ENCODE measurements around the gene ECSCR.
"Not testable (repeated sequence)": the region's sequence is repeated elsewhere in the genome, so short reads cannot be mapped to it uniquely, and the experiment has no call there.

The ECSCR gene

DNA sequence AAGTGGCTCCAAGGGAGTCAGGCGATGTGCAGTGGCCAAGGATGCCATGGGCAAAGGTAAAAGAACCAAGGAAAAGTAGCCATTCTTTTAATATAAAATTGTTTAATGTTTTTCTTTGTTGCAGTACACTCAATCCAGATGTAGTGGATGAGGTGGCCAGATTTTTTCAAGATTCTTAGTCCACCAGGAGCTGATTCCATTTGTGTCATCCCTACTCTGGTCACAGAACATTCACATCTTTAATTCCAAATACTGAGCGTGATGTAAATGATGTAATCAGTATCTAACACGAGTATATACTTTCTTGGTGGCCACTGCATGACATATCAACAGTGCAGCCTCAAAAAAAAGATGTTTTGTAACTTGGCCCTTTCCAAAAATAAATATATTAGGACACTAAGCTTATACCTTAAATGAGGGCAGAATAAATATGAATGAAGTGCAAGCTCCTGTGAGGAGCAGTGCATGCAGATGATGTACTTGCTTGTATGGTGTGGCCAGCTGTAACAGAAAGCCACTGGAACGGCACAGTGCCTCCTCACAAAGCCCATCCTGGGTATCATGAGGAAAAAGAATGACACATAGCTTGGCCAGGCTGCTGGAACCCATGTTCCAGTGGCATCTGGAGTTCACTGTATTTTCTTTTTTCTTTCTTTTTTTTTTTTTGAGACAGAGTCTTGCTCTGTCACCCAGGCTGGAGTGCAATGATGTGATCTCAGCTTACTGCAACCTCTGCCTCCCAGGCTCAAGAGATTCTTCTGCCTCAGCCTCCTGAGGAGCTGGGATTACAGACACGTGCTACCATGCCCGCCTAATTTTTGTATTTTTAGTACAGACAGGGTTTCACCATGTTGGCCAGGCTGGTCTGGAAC is 52.2 kb downstream of the ECSCR start:
- no peak for DNase-seq

DNA sequence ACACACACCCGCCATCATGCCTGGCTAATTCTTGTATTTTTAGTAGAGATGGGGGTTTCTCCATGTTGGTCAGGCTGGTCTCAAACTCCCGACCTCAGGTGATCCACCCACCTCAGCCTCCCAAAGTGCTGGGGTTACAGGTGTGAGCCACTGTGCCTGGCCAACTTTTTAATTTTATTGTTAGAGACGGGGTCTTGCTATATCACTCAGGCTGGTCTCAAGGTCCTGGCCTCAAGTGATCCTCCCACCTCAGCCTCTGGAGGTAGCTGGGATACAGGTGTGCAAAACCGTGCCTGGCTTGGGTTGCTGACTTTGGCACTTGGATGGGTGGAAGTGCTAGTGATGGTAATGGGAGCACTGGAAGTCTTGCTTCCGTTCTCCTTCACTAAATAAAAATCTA is 53.4 kb downstream of the ECSCR start:
- not testable (repeated sequence) for DNase-seq

GRCh38 chr5:139408191-139408590 is 54.4 kb downstream of the ECSCR start:
- no peak for DNase-seq

- DNase-seq: peak; percentile 77
These were observed 55.0 kb downstream of the ECSCR start for GRCh38 chr5:139407517-139407916.

DNA sequence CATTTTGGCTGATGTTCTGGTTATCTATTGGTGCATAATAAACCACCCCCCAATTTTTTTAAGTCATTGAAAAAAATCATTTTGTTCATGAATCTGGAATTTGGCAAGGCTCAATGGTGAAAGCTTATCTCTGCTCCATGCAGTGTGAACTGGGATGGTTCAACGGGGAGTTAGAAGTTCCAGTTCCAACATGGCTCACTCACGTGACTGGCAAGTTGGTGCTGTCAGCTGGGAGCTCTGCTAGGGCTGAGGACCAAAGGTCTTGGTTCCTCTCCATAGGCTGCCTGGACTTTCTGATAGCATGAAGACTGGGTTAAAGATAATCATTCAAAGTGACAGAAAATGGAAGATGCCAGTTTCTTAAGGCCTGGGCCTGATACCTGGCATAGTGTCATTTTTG is 55.6 kb downstream of the ECSCR start:
- no peak for DNase-seq

DNA sequence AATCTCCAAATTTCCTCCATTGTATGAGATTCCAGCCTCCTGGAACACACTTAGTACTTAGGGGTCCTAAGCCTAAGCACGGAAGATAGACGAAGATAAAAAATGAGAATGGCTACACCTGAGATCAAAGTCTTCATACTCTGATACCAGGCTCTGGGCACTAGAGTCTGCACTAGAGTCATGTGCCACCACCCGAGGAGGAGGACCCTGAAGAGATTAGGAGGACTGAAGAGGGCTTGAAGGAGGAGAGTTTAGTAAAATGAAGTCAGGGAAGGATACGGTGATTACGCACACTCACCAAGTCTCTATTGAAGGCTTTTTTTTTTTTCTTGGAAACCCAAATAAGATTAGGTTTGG is 58.1 kb downstream of the ECSCR start:
- DNase-seq: no peak

GRCh38 chr5:139403787-139404483 is 58.6 kb downstream of the ECSCR start, which contains the start of gene SPATA24:
Gene SPATA24 (minus strand): TSS chr5:139404089. CDS start chr5:139404060, 29 bp downstream.
- DNase-seq: peak; percentile 98

GRCh38 chr5:139403418-139403786 is 59.1 kb downstream of the ECSCR start:
- DNase-seq: peak; percentile 32

DNA sequence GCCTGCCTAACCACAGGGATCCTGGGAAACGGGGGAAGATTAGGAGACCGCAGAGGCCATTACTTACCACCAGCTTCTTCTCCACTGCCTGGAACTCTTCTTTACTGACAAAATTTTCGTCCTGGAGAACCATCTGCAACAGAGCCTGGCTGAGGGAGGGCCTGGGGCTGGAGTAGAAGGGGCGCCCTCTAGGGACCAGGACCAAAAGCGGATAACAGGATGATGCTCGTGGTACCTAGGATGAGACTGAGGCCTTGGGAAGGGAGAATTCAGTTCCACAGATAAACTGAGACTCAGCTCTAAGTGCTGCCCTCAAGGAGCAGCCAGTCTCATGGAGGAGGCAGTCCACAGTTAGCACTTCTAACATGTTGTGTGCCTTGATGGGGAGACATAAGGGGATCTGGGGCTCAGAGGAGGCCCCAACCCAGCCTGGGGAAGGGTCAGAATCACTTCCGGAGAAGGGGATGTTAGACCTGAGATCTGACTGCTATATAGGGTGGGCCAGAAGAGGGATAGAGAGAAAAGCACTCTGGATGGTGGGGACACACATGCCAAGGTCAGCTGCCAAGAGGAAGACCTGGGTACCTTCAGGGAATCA is 59.9 kb downstream of the ECSCR start:
- peak; percentile 27 for DNase-seq

DNA sequence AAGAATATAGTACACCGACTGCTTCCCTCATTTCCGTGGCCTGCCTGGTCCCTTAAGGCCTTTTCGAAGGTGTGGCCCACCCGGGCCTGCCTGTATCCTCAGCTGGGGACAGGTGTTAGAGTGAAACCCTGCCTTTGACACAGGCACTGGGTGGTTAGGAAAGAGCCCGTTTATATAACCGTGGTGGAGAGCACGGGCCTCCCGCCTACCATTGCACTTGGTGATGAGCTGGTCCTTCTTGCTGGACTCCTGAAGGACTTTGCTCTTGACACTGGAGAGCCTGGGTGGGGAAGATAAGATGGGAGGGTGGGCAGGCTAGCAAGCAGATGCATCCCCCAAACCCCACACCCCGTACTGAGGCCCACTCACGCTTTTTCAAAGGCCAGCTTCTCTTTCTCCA is 61.0 kb downstream of the ECSCR start:
- no peak for DNase-seq

DNA sequence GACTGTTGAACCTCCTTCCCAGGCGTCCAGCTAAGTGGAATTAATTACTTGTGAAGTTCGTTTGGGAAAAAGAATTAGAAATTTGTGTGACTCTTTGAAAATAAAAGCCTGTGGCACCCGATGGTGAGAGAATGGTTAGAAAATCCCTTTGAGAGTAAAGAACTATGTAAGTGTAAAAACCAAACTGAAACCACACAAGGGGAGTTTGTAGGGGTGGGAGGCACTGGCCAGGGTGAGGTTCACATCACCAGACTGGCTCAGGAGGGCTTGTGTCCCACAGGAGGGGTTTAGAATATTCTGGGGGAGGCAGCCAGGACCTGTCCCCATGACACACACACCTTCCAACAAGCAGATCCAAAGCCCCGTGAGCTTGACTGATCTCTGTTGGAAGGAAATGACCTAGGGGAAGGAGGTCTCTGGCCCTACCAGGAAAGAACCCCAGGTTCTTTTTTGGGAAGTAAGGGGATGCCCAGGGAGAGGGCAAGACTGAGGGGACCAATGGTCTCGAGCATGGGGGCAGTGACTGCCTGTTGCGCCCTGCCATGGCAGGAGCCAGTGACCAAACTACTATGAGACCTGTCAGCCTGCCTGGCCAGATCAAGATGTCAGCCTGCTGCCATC is 62.9 kb downstream of the ECSCR start:
- DNase-seq: no peak

Data from RPMI8226 (cell line).